ENCODE measurements around the gene GPER1.
"Not testable (repeated sequence)": the region's sequence is repeated elsewhere in the genome, so short reads cannot be mapped to it uniquely, and the experiment has no call there.

The GPER1 gene

GRCh38 chr7:1087952-1088920, at the start of gene GPER1:
Gene GPER1 (plus strand): TSS chr7:1088113. CDS start chr7:1091729, 3,616 bp downstream.
- no peak for DNase-seq

- not testable (repeated sequence) for DNase-seq
Observed at GRCh38 chr7:1040233-1040632, 47.7 kb upstream of the GPER1 start.

GRCh38 chr7:1040790-1041189, 47.1 kb upstream of the GPER1 start:
- no peak for DNase-seq

GRCh38 chr7:1041551-1042491, 46.1 kb upstream of the GPER1 start:
- no peak for DNase-seq

- DNase-seq = no peak
Observed at GRCh38 chr7:1042492-1042833, 45.5 kb upstream of the GPER1 start.

GRCh38 chr7:1043552-1044188, 44.2 kb upstream of the GPER1 start:
- DNase-seq = no peak

GRCh38 chr7:1044189-1045068, 43.5 kb upstream of the GPER1 start, which contains the start of gene GPR146:
Gene GPR146 (plus strand): TSS chr7:1044546. CDS start chr7:1057516, 12,970 bp downstream.
- peak; percentile 95 for DNase-seq

- no peak for DNase-seq
Observed at GRCh38 chr7:1045069-1046063, 42.5 kb upstream of the GPER1 start.

- DNase-seq = peak; percentile 71
Observed at GRCh38 chr7:1046722-1047679, 40.9 kb upstream of the GPER1 start.

GRCh38 chr7:1049006-1049741, 38.7 kb upstream of the GPER1 start:
- DNase-seq = peak; percentile 35

GRCh38 chr7:1049801-1050200, 38.1 kb upstream of the GPER1 start:
- no peak for DNase-seq

GRCh38 chr7:1050254-1050906, 37.5 kb upstream of the GPER1 start:
- no peak for DNase-seq

- DNase-seq = no peak
Observed at GRCh38 chr7:1050956-1051690, 36.8 kb upstream of the GPER1 start.

GRCh38 chr7:1052031-1052818, 35.7 kb upstream of the GPER1 start:
- no peak for DNase-seq

- no peak for DNase-seq
Observed at GRCh38 chr7:1053002-1053411, 34.9 kb upstream of the GPER1 start.

- DNase-seq = no peak
Observed at GRCh38 chr7:1053816-1054370, 34.0 kb upstream of the GPER1 start.

Data from CD4-positive, alpha-beta T cell treated with Interleukin-17A for 4 hours (primary cell).